ENCODE measurements around the gene FNDC3B. TPM values are rescaled to one million over a fixed set of nuclear protein-coding genes. Genes with fewer than 3 reads are reported as not detected.

The FNDC3B gene
- total RNA-seq, 1 experiment from 2014 or later, result 149 TPM

GRCh38 chr3:172380632-172381031, 341.3 kb downstream of the FNDC3B start:
- TF ChIP-seq CTCF (IDR thresholded peaks at IDR 0.05; ENCODE audit: unreplicated experiment), result no peak
- BruUV-seq (replicated peaks), result no TSS peak
- H3K36me3 Mint-ChIP-seq (ENCODE audit: insufficient read depth, unreplicated experiment), result peaks cover 63% of the 10 kb centered on the region
- H3K9me3 Mint-ChIP-seq (ENCODE audit: unreplicated experiment), result no peaks in the 10 kb centered on the region
- H3K27ac Mint-ChIP-seq (ENCODE audit: low read depth, unreplicated experiment), result no peak overlapping the region
- POLR2A ChIA-PET, result no interaction called here
- intact Hi-C loops (cut with micrococcal nuclease), result no loop called here
- no peaks in the 10 kb centered on the region for H3K27me3 Mint-ChIP-seq (ENCODE audit: insufficient read depth, unreplicated experiment)
- no peak for DNase-seq (ENCODE audit: unreplicated experiment)
- CTCF ChIA-PET, result interaction anchor here (2.5 kb wide), 1 partner anchor 286 kb away, joined by 8 read pairs; no protein-coding TSS in a partner anchor
- peaks cover 6% of the 10 kb centered on the region for H3K4me1 Mint-ChIP-seq (ENCODE audit: insufficient read depth, unreplicated experiment)
- H3K4me3 Mint-ChIP-seq (ENCODE audit: unreplicated experiment), result no peak overlapping the region

- CTCF ChIA-PET, result interaction anchor here (0.6 kb wide), 1 partner anchor 1423 kb away, joined by 4 read pairs; no protein-coding TSS in a partner anchor
- intact Hi-C loops (cut with micrococcal nuclease), result no loop called here
- peaks cover 51% of the 10 kb centered on the region for H3K36me3 Mint-ChIP-seq (ENCODE audit: insufficient read depth, unreplicated experiment)
Observed at GRCh38 chr3:172383306-172383796, 344.0 kb downstream of the FNDC3B start.

GRCh38 chr3:172384836-172385235, 345.5 kb downstream of the FNDC3B start:
- H3K4me1 Mint-ChIP-seq (ENCODE audit: insufficient read depth, unreplicated experiment), result peaks cover 6% of the 10 kb centered on the region
- no peak overlapping the region for H3K4me3 Mint-ChIP-seq (ENCODE audit: unreplicated experiment)
- DNase-seq (ENCODE audit: unreplicated experiment), result no peak
- H3K36me3 Mint-ChIP-seq (ENCODE audit: insufficient read depth, unreplicated experiment), result peaks cover 45% of the 10 kb centered on the region
- H3K27me3 Mint-ChIP-seq (ENCODE audit: insufficient read depth, unreplicated experiment), result no peaks in the 10 kb centered on the region
- intact Hi-C loops (cut with micrococcal nuclease), result no loop called here
- POLR2A ChIA-PET, result interaction anchor here (1.0 kb wide), 1 partner anchor 19 kb away, joined by 4 read pairs; no protein-coding TSS in a partner anchor
- no peak for TF ChIP-seq CTCF (IDR thresholded peaks at IDR 0.05; ENCODE audit: unreplicated experiment)
- BruUV-seq (replicated peaks), result no TSS peak
- H3K27ac Mint-ChIP-seq (ENCODE audit: low read depth, unreplicated experiment), result no peak overlapping the region
- H3K9me3 Mint-ChIP-seq (ENCODE audit: unreplicated experiment), result no peaks in the 10 kb centered on the region
- CTCF ChIA-PET, result interaction anchor here (0.6 to 1.1 kb wide), 2 partner anchors 211 to 359 kb away, joined by 3 to 6 read pairs; no protein-coding TSS in a partner anchor

More at GRCh38 chr3:172383306-172383796, 344.0 kb downstream of the FNDC3B start:
- no peaks in the 10 kb centered on the region for H3K9me3 Mint-ChIP-seq (ENCODE audit: unreplicated experiment)
- peaks cover 6% of the 10 kb centered on the region for H3K4me1 Mint-ChIP-seq (ENCODE audit: insufficient read depth, unreplicated experiment)
- H3K27ac Mint-ChIP-seq (ENCODE audit: low read depth, unreplicated experiment), result no peak overlapping the region
- POLR2A ChIA-PET, result no interaction called here
- no peak for TF ChIP-seq CTCF (IDR thresholded peaks at IDR 0.05; ENCODE audit: unreplicated experiment)
- DNase-seq (ENCODE audit: unreplicated experiment), result no peak
- no peaks in the 10 kb centered on the region for H3K27me3 Mint-ChIP-seq (ENCODE audit: insufficient read depth, unreplicated experiment)
- no TSS peak for BruUV-seq (replicated peaks)
- no peak overlapping the region for H3K4me3 Mint-ChIP-seq (ENCODE audit: unreplicated experiment)

- no peak for DNase-seq (ENCODE audit: unreplicated experiment)
- CTCF ChIA-PET, result interaction anchor here (0.7 kb wide), 1 partner anchor 160 kb away, joined by 3 read pairs; no protein-coding TSS in a partner anchor
- Mint-ChIP-seq H3K4me3 (ENCODE audit: unreplicated experiment) (no peak overlapping the region), H3K27ac (ENCODE audit: low read depth, unreplicated experiment) (no peak overlapping the region), H3K36me3 (ENCODE audit: insufficient read depth, unreplicated experiment) (peaks cover 28% of the 10 kb centered on the region), H3K27me3 (ENCODE audit: insufficient read depth, unreplicated experiment) (no peaks in the 10 kb centered on the region), H3K4me1 (ENCODE audit: insufficient read depth, unreplicated experiment) (peaks cover 6% of the 10 kb centered on the region), H3K9me3 (ENCODE audit: unreplicated experiment) (no peaks in the 10 kb centered on the region)
- POLR2A ChIA-PET, result no interaction called here
- intact Hi-C loops (cut with micrococcal nuclease), result no loop called here
- BruUV-seq (replicated peaks), result no TSS peak
- TF ChIP-seq CTCF (IDR thresholded peaks at IDR 0.05; ENCODE audit: unreplicated experiment), result no peak
Observed at GRCh38 chr3:172387728-172388127, 348.4 kb downstream of the FNDC3B start.
